Esophagus squamous epithelium (tissue), 5 donors: ENCODE results near the gene PM20D2. TPM values are rescaled to one million over a fixed set of nuclear protein-coding genes. Genes with fewer than 3 reads are reported as not detected.
A peak's percentile ranks its signal among the peaks of the same experiment; 100 is the strongest.

Experiments used
- DNase-seq: peaks from one replicate; lab custom pipeline; 2025; lab: John Stamatoyannopoulos, UW
- H3K27ac ChIP-seq, 4 donors: fragments of 200-600 bp; sonication (generic); one replicate each; pipeline ENCODE4 v1.5.1; 2016 to 2019; ENCODE audit warnings: mild to moderate bottlenecking in 1 of 4
- H3K27me3 ChIP-seq, 4 donors: fragments of 200-600 bp; sonication (generic); 1 replicate in 3 of 4; 2 replicates in 1 of 4; pipeline versions ENCODE4 v1.5.1 to v1.6.0; 2017 to 2021; ENCODE audit warnings: antibody characterized with exemption in 1 of 4
- H3K36me3 ChIP-seq, 3 donors: fragments of 200-600 bp; sonication (generic); one replicate each; pipeline ENCODE4 v1.5.1; 2016 to 2019
- H3K4me1 ChIP-seq, 3 donors: fragments of 200-600 bp; sonication (generic); one replicate each; pipeline ENCODE4 v1.5.1; 2017 to 2019
- H3K4me3 ChIP-seq, 4 donors: fragments of 200-600 bp; sonication (generic); 1 replicate in 3 of 4; 2 replicates in 1 of 4; pipeline ENCODE4 v1.5.1; 2016 to 2019; ENCODE audit warnings: mild to moderate bottlenecking in 2 of 4, moderate library complexity in 1 of 4
- H3K9me3 ChIP-seq, 3 donors: fragments of 200-600 bp; sonication (generic); one replicate each; pipeline ENCODE4 v1.5.1; 2016 to 2019
- CTCF ChIP-seq, 6 experiments: fragments of 450-650 bp in 4 of 6; fragments of 200-600 bp in 2 of 6; sonication (generic) in 2 of 6; IDR thresholded peaks; one replicate each; pipeline ENCODE4 v1.5.1; 2016 to 2019; ENCODE audit warnings: antibody characterized with exemption in 6 of 6, mild to moderate bottlenecking in 4 of 6, moderate library complexity in 4 of 6
- POLR2A ChIP-seq, 4 donors: fragments of 450-650 bp; IDR thresholded peaks; one replicate each; pipeline ENCODE4 v1.6.1; 2017; ENCODE audit warnings: antibody characterized with exemption in 4 of 4, mild to moderate bottlenecking in 4 of 4, moderate library complexity in 3 of 4
- WGBS, 2 donors: methylation state at CpG; one replicate each; pipeline ENCODE4 v1.1.5; 2018; 5-methylcytosine and 5-hydroxymethylcytosine counted together
- intact Hi-C: fragments of 100-400 bp; cut with DNase I; formaldehyde crosslinking; loops from one replicate; pipeline ENCODE4 v1.15.0; 2022
- total RNA-seq, 4 donors: library from RNA; depleted of rRNA; stranded (reverse); fragments of >200 nt; gene quantifications; one replicate each; pipeline ENCODE4 v1.1.0, GENCODE V29; 2016
- donor health status: DM: yes; HTN: yes; CAD: no.

Gene PM20D2
- total RNA-seq, 4 donors from 2014 or later = 11.9 to 19.0 (median 17.8) TPM

DNA sequence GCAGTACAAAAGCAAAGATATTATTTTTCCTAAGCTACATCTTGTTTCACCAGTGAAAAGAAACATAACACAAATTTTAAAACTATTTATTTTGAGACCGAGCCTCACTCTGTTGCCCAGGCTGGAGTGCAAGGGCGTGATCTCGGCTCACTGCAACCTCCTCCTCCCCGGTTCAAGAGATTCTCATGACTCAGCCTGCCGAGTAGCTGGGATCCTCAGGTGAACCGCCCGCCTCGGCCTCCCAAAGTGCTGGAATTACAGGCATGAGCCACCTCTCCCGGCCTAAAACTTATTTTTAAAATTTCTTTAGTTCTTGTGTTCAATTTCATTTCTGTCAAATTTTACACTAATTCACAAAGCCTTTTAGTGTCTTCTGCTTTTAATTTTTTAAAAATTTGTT, 33.9 kb upstream of the PM20D2 start:
- Histone ChIP-seq H3K36me3 (no peaks in the 10 kb centered on the region), H3K9me3 (no peaks in the 10 kb centered on the region), H3K4me1 (peaks cover 0 to 5% (median 3%) of the 10 kb centered on the region in 3 donors), H3K27ac (no peak overlapping the region), H3K4me3 (no peak overlapping the region), H3K27me3 (no peaks in the 10 kb centered on the region)
- DNase-seq = no peak
- no peak for TF ChIP-seq CTCF (IDR thresholded peaks at IDR 0.05)
- no peak for TF ChIP-seq POLR2A (IDR thresholded peaks at IDR 0.05)
- intact Hi-C loops = loop anchor here (10.0 kb wide), 1 partner anchor 127 kb away; no protein-coding TSS in a partner anchor
- 77 to 89% methylated on average over 9 of the region's 9 CpGs for WGBS, 2 donors

- WGBS, 2 donors = 66 to 67% methylated on average over 6 of the region's 6 CpGs
- Histone ChIP-seq H3K27ac (no peak overlapping the region), H3K4me1 (peaks cover 0 to 23% (median 3%) of the 10 kb centered on the region in 3 donors), H3K36me3 (no peaks in the 10 kb centered on the region), H3K4me3 (peak overlapping the region in 2 of 4 donors; percentile 68 to 91), H3K27me3 (peaks cover 0 to 3% (median 0%) of the 10 kb centered on the region in 4 donors), H3K9me3 (no peaks in the 10 kb centered on the region)
- DNase-seq = no peak
- intact Hi-C loops = loop anchor here (10.0 kb wide), 1 partner anchor 132 kb away; no protein-coding TSS in a partner anchor
- TF ChIP-seq CTCF (IDR thresholded peaks at IDR 0.05) = no peak
- no peak for TF ChIP-seq POLR2A (IDR thresholded peaks at IDR 0.05)
These were observed 29.2 kb upstream of the PM20D2 start for GRCh38 chr6:89116702-89117101.

DNA sequence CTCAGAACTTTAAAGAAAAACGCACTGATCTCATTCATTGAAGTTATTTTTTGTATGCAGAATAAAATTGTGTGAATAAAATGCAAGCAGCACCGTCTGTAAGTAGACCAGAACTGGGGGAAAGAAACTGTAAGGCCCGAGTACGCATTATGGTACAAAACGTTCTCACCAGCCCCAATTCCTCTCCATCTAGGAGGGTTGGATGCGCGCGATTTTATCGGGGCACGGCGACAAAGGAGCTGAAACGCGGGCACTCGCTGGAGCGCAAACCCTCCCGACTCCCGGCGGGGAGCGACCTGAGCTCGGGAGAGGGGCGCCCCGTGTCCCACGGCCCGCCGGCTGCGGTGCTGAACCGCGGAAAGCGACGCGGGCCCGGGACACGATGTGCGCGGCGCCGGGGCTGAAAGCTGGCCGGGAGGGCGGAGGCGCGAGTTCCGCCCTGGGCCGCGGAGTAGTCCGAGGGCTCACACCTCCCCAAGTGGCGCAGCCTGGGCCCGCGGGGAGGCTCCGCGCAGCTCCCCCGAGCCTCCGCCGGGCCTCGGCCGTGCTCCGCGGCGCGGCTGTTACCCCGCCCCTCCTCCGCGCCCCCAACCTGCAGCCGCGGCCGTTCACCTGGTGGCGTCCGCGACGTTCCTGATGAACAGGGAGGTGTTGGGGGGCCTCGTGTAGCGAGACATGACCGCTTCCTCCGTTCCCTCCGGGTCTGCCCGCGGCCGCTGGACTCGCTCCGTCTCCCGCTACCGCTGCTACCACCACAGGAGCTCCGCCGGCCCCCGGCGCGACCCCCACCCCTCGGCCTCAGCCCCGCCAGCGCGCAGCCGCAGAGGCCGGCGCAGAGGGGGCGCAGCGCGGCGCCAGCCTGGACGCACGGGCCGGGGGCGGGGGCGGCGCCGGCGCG, 28.4 kb upstream of the PM20D2 start, which contains the start of gene SRSF12:
SRSF12 (minus strand) TSS at position 861 of the 898 bp plus-strand sequence; CDS start at position 677, 184 bp downstream.
- H3K27me3 ChIP-seq = peaks cover 0 to 3% (median 0%) of the 10 kb centered on the region in 4 donors
- intact Hi-C loops = loop anchor here (10.0 kb wide), 1 partner anchor 133 kb away; no protein-coding TSS in a partner anchor
- peak within 1 kb of the TSS; percentile 8 to 41 (median 22) for H3K27ac ChIP-seq
- H3K4me1 ChIP-seq = peaks cover 0 to 23% (median 3%) of the 10 kb centered on the region in 3 donors
- H3K9me3 ChIP-seq = no peaks in the 10 kb centered on the region
- no peak for DNase-seq
- H3K36me3 ChIP-seq = no peaks in the 10 kb centered on the region
- H3K4me3 ChIP-seq = peak within 1 kb of the TSS; percentile 52 to 91 (median 62)
- WGBS, 2 donors = 1 to 2% methylated on average over 15 of the region's 106 CpGs
- TF ChIP-seq POLR2A (IDR thresholded peaks at IDR 0.05) (no peak), CTCF (IDR thresholded peaks at IDR 0.05) (no peak)

DNA sequence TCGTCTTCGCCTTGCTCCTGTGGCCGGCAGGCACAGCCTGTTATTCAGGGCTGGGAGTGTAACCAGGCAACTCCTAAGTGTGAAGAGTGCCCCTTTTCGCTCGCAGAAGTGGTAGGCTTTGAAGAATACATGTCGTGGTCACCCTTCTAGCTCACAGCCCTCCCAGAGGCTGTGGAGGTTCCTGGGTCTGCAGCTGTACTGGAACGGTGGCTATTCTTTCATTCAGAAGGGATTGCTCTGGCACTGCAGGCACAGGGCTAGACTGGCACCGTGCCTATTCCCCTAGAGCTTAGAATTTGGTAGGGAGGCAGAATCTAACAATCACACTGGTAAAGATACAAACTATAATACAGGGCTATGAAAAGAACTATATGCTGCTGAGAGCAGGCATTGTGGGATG, 26.9 kb upstream of the PM20D2 start:
- Histone ChIP-seq H3K36me3 (no peaks in the 10 kb centered on the region), H3K27ac (no peak overlapping the region), H3K27me3 (peaks cover 0 to 3% (median 0%) of the 10 kb centered on the region in 4 donors), H3K4me3 (no peak overlapping the region), H3K4me1 (peaks cover 0 to 23% (median 3%) of the 10 kb centered on the region in 3 donors), H3K9me3 (no peaks in the 10 kb centered on the region)
- no peak for DNase-seq
- whole genome bisulfite sequencing, 2 donors = 69 to 83% methylated on average over 5 to 7 of the region's 8 CpGs
- TF ChIP-seq CTCF (IDR thresholded peaks at IDR 0.05) (no peak), POLR2A (IDR thresholded peaks at IDR 0.05) (no peak)
- intact Hi-C loops = loop anchor here (10.0 kb wide), 1 partner anchor 134 kb away; no protein-coding TSS in a partner anchor

DNA sequence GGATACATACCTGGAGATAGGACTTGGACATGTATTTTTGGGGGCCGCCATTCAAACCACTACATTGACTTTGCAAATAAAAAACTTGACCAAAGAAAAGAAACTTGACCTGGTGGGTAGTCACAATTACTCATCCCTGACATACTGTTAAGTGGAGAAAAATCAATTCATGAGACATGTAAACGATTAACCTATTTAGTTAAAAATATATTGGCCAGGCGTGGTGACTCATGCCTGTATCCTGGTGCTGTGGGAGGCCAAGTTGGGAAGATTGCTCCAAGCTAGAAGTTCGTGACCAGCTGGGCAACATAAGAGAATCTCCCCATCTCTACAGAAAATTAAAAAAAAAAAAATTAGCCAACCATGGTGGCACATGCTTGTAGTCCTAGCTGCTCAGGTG, 25.5 kb upstream of the PM20D2 start:
- no peak for TF ChIP-seq POLR2A (IDR thresholded peaks at IDR 0.05)
- TF ChIP-seq CTCF (IDR thresholded peaks at IDR 0.05) = no peak
- Histone ChIP-seq H3K4me1 (peaks cover 0 to 23% (median 3%) of the 10 kb centered on the region in 3 donors), H3K36me3 (no peaks in the 10 kb centered on the region), H3K27ac (no peak overlapping the region), H3K9me3 (no peaks in the 10 kb centered on the region), H3K27me3 (peaks cover 0 to 3% (median 0%) of the 10 kb centered on the region in 4 donors), H3K4me3 (no peak overlapping the region)
- 75 to 77% methylated on average over 4 of the region's 4 CpGs for WGBS, 2 donors
- intact Hi-C loops = loop anchor here (10.0 kb wide), 1 partner anchor 124 kb away; no protein-coding TSS in a partner anchor
- no peak for DNase-seq
